Measurements from ENCODE around the gene TTC3. TPM values are rescaled to one million over a fixed set of nuclear protein-coding genes. Genes with fewer than 3 reads are reported as not detected.

Gene TTC3
- total RNA-seq, 1 donor from 2014 or later, result 235 TPM

DNA sequence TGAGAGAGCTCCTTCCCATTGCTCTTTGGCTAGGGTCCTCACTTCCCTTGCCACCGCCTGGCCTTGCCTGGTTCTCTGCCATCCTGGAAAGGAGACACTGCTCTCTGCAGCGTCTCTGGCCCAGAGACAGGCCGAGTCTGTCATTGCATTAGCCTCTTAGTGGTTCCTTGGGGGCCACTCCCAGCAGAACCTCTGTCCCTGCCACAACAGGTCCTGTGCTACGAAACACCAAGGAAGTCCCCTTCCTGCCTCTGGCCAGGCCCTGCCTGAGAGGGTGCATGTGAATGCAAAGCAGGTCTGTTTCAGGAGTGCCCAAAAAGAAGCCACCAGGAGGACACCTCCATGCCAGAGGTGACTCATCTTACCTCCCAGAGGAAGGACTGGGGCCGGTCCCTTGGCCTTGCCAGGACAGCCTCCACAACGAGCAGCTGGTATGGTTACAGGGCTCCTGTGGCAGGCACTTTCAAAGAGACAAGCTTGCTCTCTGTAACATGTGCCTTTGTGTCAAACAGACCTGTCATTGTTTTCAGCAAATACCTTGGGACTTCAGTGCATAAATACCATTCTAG lies 134.5 kb downstream of the TTC3 start:
- DNase-seq, result no peak
- no peak overlapping the region for H3K4me3 Mint-ChIP-seq (ENCODE audit: unreplicated experiment)
- H3K27ac Mint-ChIP-seq (ENCODE audit: unreplicated experiment), result peak overlapping the region; percentile 36
- peaks cover 9% of the 10 kb centered on the region for H3K4me1 Mint-ChIP-seq (ENCODE audit: low read depth, unreplicated experiment)
- TF ChIP-seq CTCF (IDR thresholded peaks at IDR 0.05; ENCODE audit: partially characterized antibody, unreplicated experiment), result no peak
- H3K9me3 Mint-ChIP-seq (ENCODE audit: unreplicated experiment), result peaks cover 7% of the 10 kb centered on the region
- H3K36me3 Mint-ChIP-seq (ENCODE audit: unreplicated experiment), result peaks cover 24% of the 10 kb centered on the region
- H3K27me3 Mint-ChIP-seq (ENCODE audit: unreplicated experiment), result peaks cover 2% of the 10 kb centered on the region

DNA sequence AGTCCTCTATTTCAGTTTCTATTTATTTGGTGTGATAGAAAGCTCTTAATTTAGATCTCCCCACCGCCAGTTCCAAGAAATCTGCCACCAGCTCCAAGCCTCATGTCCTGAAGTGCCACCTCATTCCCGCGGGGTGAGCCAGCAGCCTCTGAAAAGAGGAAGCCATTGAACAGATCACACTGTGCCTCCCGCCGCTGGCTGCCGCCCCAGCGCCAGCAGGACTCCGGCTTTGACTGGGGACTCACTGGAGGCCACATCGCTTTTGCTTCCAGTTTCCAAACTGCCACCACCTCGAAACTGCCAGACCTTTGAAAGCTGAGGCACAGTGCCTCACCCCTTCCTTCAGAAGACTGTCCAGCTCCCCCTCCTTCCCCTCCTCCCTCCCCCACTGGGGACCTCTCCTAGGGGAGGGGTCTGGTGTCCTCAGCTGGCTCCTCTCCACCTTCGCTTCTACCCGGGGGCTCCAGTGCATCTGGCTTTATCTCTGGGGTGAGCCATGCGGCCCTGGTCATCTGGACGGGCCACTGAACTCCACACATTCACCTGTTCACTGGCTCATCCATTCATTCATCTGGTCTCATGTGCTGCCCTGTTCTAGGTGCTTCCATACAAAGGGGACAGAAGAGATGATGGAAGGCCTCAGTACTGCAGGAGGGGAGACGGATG lies 135.1 kb downstream of the TTC3 start:
- Mint-ChIP-seq H3K9me3 (ENCODE audit: unreplicated experiment) (peaks cover 7% of the 10 kb centered on the region), H3K27ac (ENCODE audit: unreplicated experiment) (peak overlapping the region; percentile 59), H3K27me3 (ENCODE audit: unreplicated experiment) (peaks cover 2% of the 10 kb centered on the region), H3K4me3 (ENCODE audit: unreplicated experiment) (no peak overlapping the region), H3K36me3 (ENCODE audit: unreplicated experiment) (peaks cover 18% of the 10 kb centered on the region), H3K4me1 (ENCODE audit: low read depth, unreplicated experiment) (peaks cover 9% of the 10 kb centered on the region)
- TF ChIP-seq CTCF (IDR thresholded peaks at IDR 0.05; ENCODE audit: partially characterized antibody, unreplicated experiment), result no peak
- DNase-seq, result peak; percentile 29

DNA sequence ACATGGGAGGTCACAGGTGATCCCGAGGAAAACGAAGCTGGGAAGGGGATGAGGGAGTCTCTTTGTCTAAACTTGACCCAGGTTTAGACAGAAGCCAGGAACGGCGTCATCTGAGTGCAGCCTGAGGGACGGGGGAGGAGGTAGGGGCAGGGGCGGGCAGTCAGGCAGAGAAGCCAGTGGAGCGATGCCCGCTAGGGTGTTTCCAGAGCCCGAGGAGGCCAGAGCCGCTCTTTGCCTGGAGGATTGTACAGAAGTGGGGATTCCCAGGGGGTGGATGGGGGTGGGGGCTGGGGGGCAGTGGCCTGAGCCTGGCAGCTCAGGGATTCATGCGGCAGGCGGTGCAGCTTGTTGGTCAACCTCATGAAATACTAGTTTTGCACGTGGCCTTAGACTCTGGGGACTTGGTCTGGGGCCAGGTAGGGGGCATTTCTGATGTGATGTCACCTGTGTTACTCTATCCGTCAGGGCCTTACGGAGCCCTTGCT lies 135.7 kb downstream of the TTC3 start:
- Mint-ChIP-seq H3K27ac (ENCODE audit: unreplicated experiment) (peak overlapping the region; percentile 59), H3K9me3 (ENCODE audit: unreplicated experiment) (peaks cover 7% of the 10 kb centered on the region), H3K4me3 (ENCODE audit: unreplicated experiment) (no peak overlapping the region), H3K27me3 (ENCODE audit: unreplicated experiment) (peaks cover 2% of the 10 kb centered on the region), H3K4me1 (ENCODE audit: low read depth, unreplicated experiment) (peaks cover 9% of the 10 kb centered on the region), H3K36me3 (ENCODE audit: unreplicated experiment) (peaks cover 18% of the 10 kb centered on the region)
- DNase-seq, result no peak
- no peak for TF ChIP-seq CTCF (IDR thresholded peaks at IDR 0.05; ENCODE audit: partially characterized antibody, unreplicated experiment)

DNA sequence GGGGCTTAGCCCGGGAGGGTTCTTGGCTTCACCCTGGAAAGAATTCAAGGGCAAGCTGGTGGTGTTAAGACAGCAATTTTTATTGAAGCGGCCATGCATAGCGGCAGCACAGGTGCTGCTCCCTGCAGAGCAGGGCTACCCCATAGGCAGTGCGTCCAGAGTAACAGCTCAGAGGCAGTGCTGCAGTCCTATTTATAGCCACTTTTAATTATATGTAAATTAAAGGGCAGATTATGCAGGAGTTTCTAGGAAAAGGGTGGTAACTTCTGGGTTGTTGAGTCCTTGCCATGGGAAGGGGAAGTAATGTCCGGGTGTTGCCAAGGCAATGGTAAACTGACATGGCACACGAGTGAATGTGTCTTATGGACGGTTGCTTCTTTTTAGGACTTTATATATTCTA lies 137.1 kb downstream of the TTC3 start:
- Mint-ChIP-seq H3K4me3 (ENCODE audit: unreplicated experiment) (no peak overlapping the region), H3K27ac (ENCODE audit: unreplicated experiment) (no peak overlapping the region), H3K36me3 (ENCODE audit: unreplicated experiment) (peaks cover 7% of the 10 kb centered on the region), H3K4me1 (ENCODE audit: low read depth, unreplicated experiment) (peaks cover 9% of the 10 kb centered on the region), H3K27me3 (ENCODE audit: unreplicated experiment) (peaks cover 2% of the 10 kb centered on the region), H3K9me3 (ENCODE audit: unreplicated experiment) (peaks cover 8% of the 10 kb centered on the region)
- no peak for DNase-seq
- no peak for TF ChIP-seq CTCF (IDR thresholded peaks at IDR 0.05; ENCODE audit: partially characterized antibody, unreplicated experiment)

GRCh38 chr21:37210799-37211198 lies 137.7 kb downstream of the TTC3 start:
- no peak overlapping the region for H3K4me3 Mint-ChIP-seq (ENCODE audit: unreplicated experiment)
- peaks cover 7% of the 10 kb centered on the region for H3K36me3 Mint-ChIP-seq (ENCODE audit: unreplicated experiment)
- peaks cover 9% of the 10 kb centered on the region for H3K4me1 Mint-ChIP-seq (ENCODE audit: low read depth, unreplicated experiment)
- DNase-seq, result no peak
- peaks cover 8% of the 10 kb centered on the region for H3K9me3 Mint-ChIP-seq (ENCODE audit: unreplicated experiment)
- TF ChIP-seq CTCF (IDR thresholded peaks at IDR 0.05; ENCODE audit: partially characterized antibody, unreplicated experiment), result no peak
- H3K27ac Mint-ChIP-seq (ENCODE audit: unreplicated experiment), result no peak overlapping the region
- peaks cover 2% of the 10 kb centered on the region for H3K27me3 Mint-ChIP-seq (ENCODE audit: unreplicated experiment)

Data from glutamatergic neuron (in vitro differentiated cells).